ENCODE measurements around the gene THSD7B.

THSD7B gene

DNA sequence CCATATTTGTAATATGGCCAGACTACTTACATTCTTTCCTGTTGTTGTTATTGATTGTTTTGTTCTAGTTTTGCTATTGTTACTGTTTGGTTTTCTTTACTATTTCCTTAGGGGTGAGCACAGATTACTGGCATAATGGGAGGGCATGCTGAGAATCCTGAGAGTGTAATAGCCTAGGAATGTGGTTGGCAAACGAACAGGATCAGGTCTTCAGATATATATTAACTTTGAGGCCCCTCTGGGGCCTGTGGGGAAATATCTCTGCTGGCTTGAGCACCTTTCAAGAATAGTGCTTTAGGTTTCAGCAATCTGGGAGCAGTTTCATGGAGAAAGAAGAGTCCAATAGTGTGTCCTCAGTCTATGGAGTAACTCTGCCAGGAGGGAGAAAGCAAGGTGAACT is 144.4 kb downstream of the THSD7B start:
- ChIA-PET POLR2A (no interaction called here), CTCF (no interaction called here)
- no peak for TF ChIP-seq CTCF (IDR thresholded peaks at IDR 0.05; ENCODE audit: insufficient read depth, low read length, missing control alignments)
- H3K4me3 ChIP-seq (ENCODE audit: low read depth, low read length), result no peak overlapping the region
- DNase-seq (ENCODE audit: low read depth, low spot score), result no peak

DNA sequence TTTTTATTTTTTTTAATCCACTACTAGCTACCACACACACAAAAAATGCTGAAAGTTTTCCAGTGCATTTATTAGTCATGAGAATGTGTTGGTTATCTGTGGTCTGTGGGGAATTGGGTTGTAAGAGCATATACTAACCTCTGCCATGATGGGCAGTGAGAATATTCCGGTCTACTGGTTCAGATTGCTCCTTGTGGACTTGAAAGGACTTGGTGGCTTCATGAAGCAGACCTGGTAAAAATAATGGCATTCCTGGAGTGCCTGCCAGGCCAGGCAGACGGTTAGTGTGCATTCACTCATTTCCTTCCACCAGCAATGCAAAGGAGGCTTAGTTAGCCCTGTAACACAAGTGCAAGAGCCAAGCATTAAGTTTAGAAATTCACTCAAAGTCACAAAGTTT is 150.8 kb downstream of the THSD7B start:
- H3K4me3 ChIP-seq (ENCODE audit: low read depth, low read length), result no peak overlapping the region
- POLR2A ChIA-PET, result no interaction called here
- CTCF ChIA-PET, result no interaction called here
- no peak for TF ChIP-seq CTCF (IDR thresholded peaks at IDR 0.05; ENCODE audit: insufficient read depth, low read length, missing control alignments)
- DNase-seq (ENCODE audit: low read depth, low spot score), result no peak

DNA sequence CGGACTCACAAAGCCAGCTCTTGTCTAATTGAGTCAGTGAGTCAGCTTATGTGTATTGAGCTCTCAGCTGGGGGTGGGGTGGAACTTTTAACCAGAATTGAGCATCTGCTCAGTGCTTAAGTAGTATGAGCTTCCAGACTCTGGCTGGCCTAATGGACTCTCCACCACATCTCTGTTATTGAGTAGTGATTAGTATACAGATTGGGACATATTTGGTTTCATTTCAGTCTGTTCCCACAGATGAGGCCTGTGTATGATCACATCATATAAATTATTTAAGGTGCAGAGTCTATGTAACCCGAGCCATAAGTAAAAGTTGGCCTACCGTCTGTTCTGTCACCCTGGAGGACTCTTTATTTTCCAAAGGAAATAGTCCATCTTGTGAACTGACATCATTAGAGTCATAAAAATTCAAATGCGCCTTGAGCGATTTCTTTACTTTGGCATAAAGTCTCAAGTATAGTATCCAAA is 152.1 kb downstream of the THSD7B start:
- no peak for DNase-seq (ENCODE audit: low read depth, low spot score)
- no peak for TF ChIP-seq CTCF (IDR thresholded peaks at IDR 0.05; ENCODE audit: insufficient read depth, low read length, missing control alignments)
- ChIA-PET CTCF (no interaction called here), POLR2A (no interaction called here)
- H3K4me3 ChIP-seq (ENCODE audit: low read depth, low read length), result no peak overlapping the region

DNA sequence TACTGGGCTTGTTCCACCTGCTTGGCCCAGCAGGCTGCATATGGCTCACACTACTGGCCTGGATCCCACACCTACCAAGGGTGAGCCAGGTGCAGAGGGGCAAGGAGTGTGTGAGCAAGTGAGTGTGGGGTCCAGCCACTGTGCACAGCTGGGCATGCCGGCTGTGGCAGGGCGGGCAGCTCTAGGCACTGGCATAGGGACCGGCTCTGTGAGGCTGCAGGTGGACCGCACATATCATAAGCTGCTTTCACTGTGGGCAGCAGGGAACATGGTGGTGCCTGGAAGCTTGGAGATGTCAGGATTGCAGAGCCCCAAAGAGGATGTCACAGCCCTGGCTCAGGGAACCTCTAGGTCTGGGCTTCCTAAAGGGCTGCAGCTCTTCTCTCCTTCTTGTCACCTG is 154.3 kb downstream of the THSD7B start:
- no peak overlapping the region for H3K4me3 ChIP-seq (ENCODE audit: low read depth, low read length)
- POLR2A ChIA-PET, result no interaction called here
- CTCF ChIA-PET, result no interaction called here
- TF ChIP-seq CTCF (IDR thresholded peaks at IDR 0.05; ENCODE audit: insufficient read depth, low read length, missing control alignments), result no peak
- DNase-seq (ENCODE audit: low read depth, low spot score), result no peak

GRCh38 chr2:136920652-136921333 is 155.4 kb downstream of the THSD7B start:
- CTCF ChIA-PET, result no interaction called here
- no peak for DNase-seq (ENCODE audit: low read depth, low spot score)
- POLR2A ChIA-PET, result no interaction called here
- no peak for TF ChIP-seq CTCF (IDR thresholded peaks at IDR 0.05; ENCODE audit: insufficient read depth, low read length, missing control alignments)
- H3K4me3 ChIP-seq (ENCODE audit: low read depth, low read length), result no peak overlapping the region

DNA sequence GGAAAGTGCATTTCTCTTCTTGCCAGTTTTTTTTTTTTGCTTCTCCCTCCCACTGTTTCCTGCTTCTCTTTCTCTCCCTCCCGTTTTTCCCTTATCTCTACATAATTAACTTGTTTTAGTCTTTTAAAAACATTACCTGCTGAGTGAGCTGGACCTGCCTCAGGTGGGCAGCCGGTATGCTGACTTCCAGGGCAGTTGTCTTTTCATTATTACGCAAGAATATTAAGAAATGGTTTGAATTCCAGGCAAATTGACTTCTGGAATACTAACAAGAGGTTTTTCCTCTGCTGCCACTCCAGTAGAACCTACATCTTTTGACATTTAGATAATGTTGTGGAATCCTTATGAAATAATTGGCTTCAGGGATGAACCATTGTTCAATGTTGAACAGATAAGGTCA is 161.8 kb downstream of the THSD7B start:
- POLR2A ChIA-PET, result no interaction called here
- CTCF ChIA-PET, result no interaction called here
- H3K4me3 ChIP-seq (ENCODE audit: low read depth, low read length), result no peak overlapping the region
- DNase-seq (ENCODE audit: low read depth, low spot score), result no peak
- no peak for TF ChIP-seq CTCF (IDR thresholded peaks at IDR 0.05; ENCODE audit: insufficient read depth, low read length, missing control alignments)

Data from AG04449 (cell line).